GM19372 (cell line): Measurements from ENCODE around the gene CAPZA1.

Experiments
- ATAC-seq: cut with Tn5 transposase; IDR thresholded peaks from one replicate; pipeline ENCODE4 v1.9.1; 2021; ENCODE audit warnings: mild to moderate bottlenecking, low read depth, moderate library complexity; ENCODE audit not compliant: unreplicated experiment

The CAPZA1 gene

GRCh38 chr1:112698366-112699310 lies 79.0 kb downstream of the CAPZA1 start:
- ATAC-seq: no peak

GRCh38 chr1:112699425-112700144 lies 80.0 kb downstream of the CAPZA1 start:
- no peak for ATAC-seq

- ATAC-seq: no peak
These were observed 80.9 kb downstream of the CAPZA1 start for GRCh38 chr1:112700290-112701226.

GRCh38 chr1:112701227-112702066 lies 81.8 kb downstream of the CAPZA1 start:
- ATAC-seq: no peak

GRCh38 chr1:112702067-112702395 lies 82.4 kb downstream of the CAPZA1 start:
- ATAC-seq: no peak

- no peak for ATAC-seq
These were observed 83.0 kb downstream of the CAPZA1 start for GRCh38 chr1:112702420-112703261.

- ATAC-seq: no peak
These were observed 84.1 kb downstream of the CAPZA1 start for GRCh38 chr1:112703706-112704105.

GRCh38 chr1:112704391-112704933 lies 84.8 kb downstream of the CAPZA1 start:
- ATAC-seq: no peak

- peak; percentile 57 for ATAC-seq
These were observed 85.4 kb downstream of the CAPZA1 start for GRCh38 chr1:112704934-112705627.

GRCh38 chr1:112706505-112707220 lies 87.0 kb downstream of the CAPZA1 start, which contains the start of gene RHOC:
RHOC (minus strand) TSS chr1:112707127; CDS start chr1:112703799, 3,328 bp downstream.
- peak; percentile 63 for ATAC-seq

- ATAC-seq: peak; percentile 54
These were observed 87.8 kb downstream of the CAPZA1 start for GRCh38 chr1:112707221-112708001.

- ATAC-seq: no peak
These were observed 88.4 kb downstream of the CAPZA1 start for GRCh38 chr1:112708002-112708448.

GRCh38 chr1:112708489-112708888 lies 88.9 kb downstream of the CAPZA1 start:
- ATAC-seq: no peak

GRCh38 chr1:112710159-112710558 lies 90.5 kb downstream of the CAPZA1 start:
- no peak for ATAC-seq

- no peak for ATAC-seq
These were observed 91.0 kb downstream of the CAPZA1 start for GRCh38 chr1:112710586-112710985.

GRCh38 chr1:112711041-112711440 lies 91.4 kb downstream of the CAPZA1 start:
- no peak for ATAC-seq
